T1000 (cell line): ENCODE data around the gene TTL.
A peak's percentile ranks its signal among the peaks of the same experiment; 100 is the strongest.

ENCODE experiments used
- DNase-seq: peaks from one replicate; lab custom pipeline; 2025; ENCODE audit warnings: mixed read lengths; lab: John Stamatoyannopoulos, UW

Gene TTL

DNA sequence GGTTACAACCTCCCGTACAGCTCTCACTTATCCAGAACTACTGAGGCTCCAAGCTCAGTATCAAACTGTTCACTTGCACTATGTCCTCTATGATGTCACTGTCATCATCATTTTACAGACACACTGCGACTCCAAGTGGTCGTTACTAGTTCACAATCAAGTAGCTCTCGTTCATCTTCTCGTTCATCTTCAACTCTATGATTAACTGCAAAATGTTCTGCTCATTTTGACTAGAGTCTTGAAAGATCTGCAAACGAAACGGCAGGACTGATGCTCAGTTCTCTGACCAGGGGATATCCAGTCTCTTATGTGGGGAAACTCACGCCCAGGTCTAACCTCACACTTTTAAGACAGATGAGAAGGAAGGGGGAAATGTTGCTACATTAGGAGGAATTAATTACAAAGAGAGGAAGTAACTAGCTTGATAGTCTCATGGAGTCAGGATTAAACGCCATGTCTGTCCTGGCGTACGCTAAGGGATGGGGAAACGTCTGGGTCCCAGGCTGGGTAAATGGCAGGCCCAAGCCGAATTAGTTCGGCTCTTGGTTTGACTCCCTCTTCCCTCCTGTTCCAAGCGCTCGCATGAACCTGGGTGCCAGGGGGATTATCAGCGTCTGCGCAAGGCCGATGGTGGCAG, 101.7 kb downstream of the TTL start:
- DNase-seq = no peak

- DNase-seq = peak; percentile 87
Measured at GRCh38 chr2:112584134-112584890, 102.4 kb downstream of the TTL start, which contains the start of gene CHCHD5. CHCHD5 (plus strand) TSS chr2:112584609; CDS start chr2:112584648, 39 bp downstream.

GRCh38 chr2:112584891-112585250, 102.9 kb downstream of the TTL start:
- DNase-seq = no peak

GRCh38 chr2:112585400-112585799, 103.4 kb downstream of the TTL start:
- DNase-seq = no peak

DNA sequence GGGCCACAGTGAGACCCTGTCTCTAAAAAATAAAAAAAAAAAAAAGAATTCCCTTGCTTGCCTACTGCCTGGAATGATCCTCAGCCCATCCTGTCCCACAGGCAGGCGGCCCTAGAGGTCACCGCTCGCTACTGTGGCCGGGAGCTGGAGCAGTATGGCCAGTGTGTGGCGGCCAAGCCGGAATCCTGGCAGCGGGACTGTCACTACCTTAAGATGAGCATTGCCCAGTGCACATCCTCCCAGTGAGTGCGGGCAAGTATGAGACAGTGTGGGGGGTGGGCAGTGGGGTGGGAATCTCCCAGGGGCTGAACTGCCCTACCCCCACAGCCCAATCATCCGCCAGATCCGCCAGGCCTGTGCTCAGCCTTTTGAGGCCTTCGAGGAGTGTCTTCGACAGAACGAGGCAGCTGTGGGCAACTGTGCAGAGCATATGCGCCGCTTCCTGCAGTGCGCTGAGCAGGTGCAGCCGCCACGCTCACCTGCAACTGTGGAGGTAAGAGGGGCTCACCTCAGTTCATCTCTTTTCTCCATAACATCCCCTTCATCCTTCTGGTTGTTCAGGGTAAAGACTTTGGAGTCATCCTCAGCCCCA, 104.0 kb downstream of the TTL start:
- DNase-seq = no peak

DNA sequence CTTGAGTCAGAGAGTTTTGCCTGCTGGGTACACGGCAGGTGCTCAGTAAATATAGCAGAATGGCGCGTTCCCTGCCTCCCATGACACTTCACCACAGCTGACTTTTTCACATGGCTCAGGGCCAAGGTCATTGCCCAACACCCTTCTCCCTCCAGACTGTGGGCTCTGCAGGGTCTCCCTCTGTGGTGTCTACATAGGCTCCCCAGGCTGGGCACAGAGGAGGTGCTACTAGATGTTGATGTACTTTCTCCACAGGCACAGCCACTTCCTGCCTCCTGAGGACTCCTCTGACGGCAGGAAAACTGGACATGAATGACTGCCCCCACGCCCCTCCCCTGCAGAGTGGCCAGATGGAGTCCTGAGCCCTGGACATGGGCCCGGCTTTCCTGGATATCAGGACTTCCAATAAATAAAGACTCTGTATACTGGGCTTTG, 106.7 kb downstream of the TTL start:
- no peak for DNase-seq
